GM12892 (cell line): Measurements from ENCODE around the gene GNG10.

ENCODE experiments used
- POLR2A ChIP-seq: IDR thresholded peaks from 2 replicates; pipeline ENCODE4 v1.6.1; 2011; ENCODE audit warnings: low read depth, low read length, control low read depth
- POLR2AphosphoS5 ChIP-seq: IDR thresholded peaks from 2 replicates; pipeline ENCODE4 v1.6.1; 2011; ENCODE audit warnings: low read depth, low read length, control low read depth
- TAF1 ChIP-seq: IDR thresholded peaks from 2 replicates; pipeline ENCODE4 v1.6.1; 2011; ENCODE audit warnings: low read depth, mild to moderate bottlenecking, control low read depth, low read length, borderline replicate concordance

- no peak for TF ChIP-seq POLR2A
- no peak for TF ChIP-seq POLR2AphosphoS5
- no peak for TF ChIP-seq TAF1
These were observed 6.7 kb downstream of the GNG10 start for GRCh38 chr9:111668026-111668573.
